ENCODE results near the gene COL4A3. TPM values are rescaled to one million over a fixed set of nuclear protein-coding genes. Genes with fewer than 3 reads are reported as not detected.

COL4A3 gene
- total RNA-seq (2022; extraction: Qiagen RNA extraction) = 0.41 to 1.3 TPM (median 1.0 TPM) in 5 replicates

DNA sequence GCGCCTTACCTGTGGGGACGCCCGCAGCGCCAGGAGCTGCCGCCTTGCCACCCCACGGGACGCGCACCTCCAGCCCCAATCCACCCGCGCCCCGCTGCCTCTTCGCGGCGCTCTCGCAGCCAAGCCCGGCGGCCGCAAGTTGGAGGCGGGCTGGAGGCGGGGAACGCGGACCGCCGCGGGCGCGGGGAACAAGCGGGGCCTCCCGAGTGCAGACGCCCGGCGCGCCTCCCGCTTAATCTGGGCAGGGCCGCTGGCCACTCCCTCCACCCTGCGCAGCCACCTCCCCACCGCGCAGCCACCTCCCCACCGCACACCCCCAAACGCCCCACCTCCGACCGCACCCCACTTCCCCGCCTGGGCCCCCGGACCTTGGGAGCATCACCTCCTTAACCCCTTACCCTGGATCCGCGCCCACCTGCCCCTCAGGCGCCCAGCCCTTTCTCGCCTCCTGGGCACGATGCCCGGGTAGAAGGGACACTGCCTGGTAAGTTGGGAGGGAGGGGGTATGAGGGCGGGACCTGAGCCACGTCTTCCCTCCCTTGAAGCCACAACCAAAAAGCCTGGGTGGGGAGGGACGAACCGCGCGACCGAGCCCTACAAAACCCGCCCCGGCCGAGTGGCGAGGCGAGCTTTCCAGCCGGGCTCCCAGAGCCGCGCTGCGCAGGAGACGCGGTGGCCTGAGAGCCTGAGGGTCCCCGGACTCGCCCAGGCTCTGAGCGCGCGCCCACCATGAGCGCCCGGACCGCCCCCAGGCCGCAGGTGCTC, at the start of gene COL4A3, which contains the start of gene COL4A4:
COL4A3 (plus strand) TSS at position 627 of the 765 bp plus-strand sequence; CDS start at position 730, 103 bp downstream.
COL4A4 (minus strand) TSS at position 208 of the 765 bp plus-strand sequence. CDS start 16,722 bp downstream, outside the sequence.

DNA sequence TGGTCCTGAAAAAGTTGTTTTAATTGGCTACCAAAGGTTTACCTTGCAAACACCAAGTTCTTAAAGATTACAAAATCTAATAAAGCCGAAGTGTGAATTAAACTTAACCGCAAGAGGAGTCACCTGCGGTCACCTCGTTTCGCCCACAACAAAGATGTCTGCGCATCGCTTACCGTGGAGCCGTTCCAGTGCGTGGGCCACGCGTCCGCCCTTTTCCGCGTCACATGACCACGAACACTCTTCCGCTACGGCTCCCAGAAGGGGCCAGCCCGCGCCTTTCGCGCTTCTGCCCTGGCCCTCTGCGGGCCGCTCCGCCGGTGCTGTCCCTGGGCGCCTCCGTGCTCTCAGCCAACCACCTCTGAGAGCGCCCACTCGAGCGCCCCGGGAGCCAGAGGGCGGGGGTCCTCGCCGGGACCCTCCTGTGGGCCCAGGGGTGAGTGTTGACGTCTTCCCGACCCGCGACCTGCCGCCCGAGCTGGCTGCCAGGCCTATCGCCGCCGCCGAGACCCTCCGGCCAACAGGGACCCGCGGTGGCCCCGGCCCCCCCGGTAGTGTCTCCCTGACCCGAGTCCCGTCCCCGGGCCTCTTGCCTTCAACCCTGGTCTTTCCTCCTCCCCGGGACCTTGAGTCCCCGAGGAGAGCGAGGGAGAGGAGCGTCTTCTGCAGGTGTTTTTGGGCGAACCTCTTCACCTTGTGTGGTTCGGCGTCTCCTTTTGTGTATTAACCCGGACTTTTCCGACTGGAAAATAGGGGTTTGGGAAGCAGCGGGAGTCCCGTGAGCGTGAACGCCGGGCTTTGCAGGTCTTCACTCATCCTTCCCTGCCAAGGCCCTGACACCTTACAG, 160.8 kb downstream of the COL4A3 start, which contains the start of gene MFF:
MFF (plus strand) TSS at position 257 of the 844 bp plus-strand sequence. CDS start 5,415 bp downstream, outside the sequence.

Other genes starting within 250 kb of the COL4A3 start
- gene COL4A4, start 419 bp upstream of the COL4A3 start, total RNA-seq (2022; extraction: Qiagen RNA extraction) = 1.1 to 2.4 TPM (median 1.9 TPM) in 5 replicates
- 98.8 to 111 TPM (median 103 TPM) in 5 replicates for gene MFF, start 160.6 kb downstream of the COL4A3 start, total RNA-seq (2022; extraction: Qiagen RNA extraction)
- 6.6 to 8.7 TPM (median 8.0 TPM) in 5 replicates for gene TM4SF20, start 214.7 kb downstream of the COL4A3 start, total RNA-seq (2022; extraction: Qiagen RNA extraction)
- not detected in 5 replicates for gene SCYGR1, start 223.3 kb downstream of the COL4A3 start, total RNA-seq (2022; extraction: Qiagen RNA extraction)

Measured in A549 treated with Hydrocortisone at 1 μM for 4 hours (cell line).